ENCODE results near the gene ADAM10. TPM values are rescaled to one million over a fixed set of nuclear protein-coding genes. Genes with fewer than 3 reads are reported as not detected.

The ADAM10 gene
- total RNA-seq, 4 donors from 2014 or later: 112 to 157 (median 116) TPM

GRCh38 chr15:58649175-58649574 is 100.3 kb downstream of the ADAM10 start:
- DNase-seq: no peak
- intact Hi-C loops (cut with DNase I): no loop called here
- H3K27me3 ChIP-seq: no peaks in the 10 kb centered on the region
- no peaks in the 10 kb centered on the region for H3K4me1 ChIP-seq
- TF ChIP-seq POLR2A (IDR thresholded peaks at IDR 0.05) (no peak), CTCF (IDR thresholded peaks at IDR 0.05) (no peak)
- no peak overlapping the region for H3K27ac ChIP-seq
- no peaks in the 10 kb centered on the region for H3K9me3 ChIP-seq
- H3K36me3 ChIP-seq: no peaks in the 10 kb centered on the region
- no peak overlapping the region for H3K4me3 ChIP-seq (replicated peaks in 1 of 3)
- 98 to 99% methylated on average over 2 of the region's 2 CpGs for WGBS, 2 donors

- intact Hi-C loops (cut with DNase I): no loop called here
- H3K4me1 ChIP-seq: peaks cover 0 to 5% of the 10 kb centered on the region in 2 donors
- H3K4me3 ChIP-seq (replicated peaks in 1 of 3): no peak overlapping the region
- H3K36me3 ChIP-seq: no peaks in the 10 kb centered on the region
- no peaks in the 10 kb centered on the region for H3K9me3 ChIP-seq
- 83 to 85% methylated on average over 5 of the region's 5 CpGs for WGBS, 2 donors
- no peak overlapping the region for H3K27ac ChIP-seq
- H3K27me3 ChIP-seq: no peaks in the 10 kb centered on the region
- DNase-seq: no peak
- no peak for TF ChIP-seq CTCF (IDR thresholded peaks at IDR 0.05)
- no peak for TF ChIP-seq POLR2A (IDR thresholded peaks at IDR 0.05)
These were observed 105.5 kb downstream of the ADAM10 start for GRCh38 chr15:58643996-58644395.

- Histone ChIP-seq H3K27me3 (no peaks in the 10 kb centered on the region), H3K4me3 (replicated peaks in 1 of 3) (no peak overlapping the region), H3K36me3 (no peaks in the 10 kb centered on the region), H3K9me3 (no peaks in the 10 kb centered on the region), H3K4me1 (peaks cover 0 to 5% of the 10 kb centered on the region in 2 donors), H3K27ac (peak overlapping the region; percentile 29 to 59 (median 39))
- 72 to 78% methylated on average over 4 of the region's 4 CpGs for WGBS, 2 donors
- TF ChIP-seq CTCF (IDR thresholded peaks at IDR 0.05) (no peak), POLR2A (IDR thresholded peaks at IDR 0.05) (no peak)
- intact Hi-C loops (cut with DNase I): no loop called here
- DNase-seq: no peak
These were observed 107.8 kb downstream of the ADAM10 start for GRCh38 chr15:58641660-58642059.

- Histone ChIP-seq H3K27me3 (no peaks in the 10 kb centered on the region), H3K27ac (no peak overlapping the region), H3K9me3 (no peaks in the 10 kb centered on the region), H3K4me3 (replicated peaks in 1 of 3) (no peak overlapping the region), H3K4me1 (peaks cover 0 to 5% of the 10 kb centered on the region in 2 donors), H3K36me3 (no peaks in the 10 kb centered on the region)
- TF ChIP-seq CTCF (IDR thresholded peaks at IDR 0.05) (no peak), POLR2A (IDR thresholded peaks at IDR 0.05) (no peak)
- DNase-seq: no peak
- intact Hi-C loops (cut with DNase I): no loop called here
- WGBS, 2 donors: 94 to 100% methylated on average over 1 of the region's 1 CpG
These were observed 109.5 kb downstream of the ADAM10 start for GRCh38 chr15:58639992-58640391.

GRCh38 chr15:58639002-58639756 is 110.3 kb downstream of the ADAM10 start:
- H3K4me3 ChIP-seq (replicated peaks in 1 of 3): no peak overlapping the region
- H3K27me3 ChIP-seq: no peaks in the 10 kb centered on the region
- no peaks in the 10 kb centered on the region for H3K9me3 ChIP-seq
- H3K36me3 ChIP-seq: no peaks in the 10 kb centered on the region
- peaks cover 0 to 5% of the 10 kb centered on the region in 2 donors for H3K4me1 ChIP-seq
- WGBS, 2 donors: 96 to 99% methylated on average over 2 of the region's 2 CpGs
- intact Hi-C loops (cut with DNase I): no loop called here
- no peak for TF ChIP-seq POLR2A (IDR thresholded peaks at IDR 0.05)
- TF ChIP-seq CTCF (IDR thresholded peaks at IDR 0.05): no peak
- no peak for DNase-seq
- H3K27ac ChIP-seq: no peak overlapping the region
